ENCODE measurements around the gene TRRAP.

TRRAP gene

DNA sequence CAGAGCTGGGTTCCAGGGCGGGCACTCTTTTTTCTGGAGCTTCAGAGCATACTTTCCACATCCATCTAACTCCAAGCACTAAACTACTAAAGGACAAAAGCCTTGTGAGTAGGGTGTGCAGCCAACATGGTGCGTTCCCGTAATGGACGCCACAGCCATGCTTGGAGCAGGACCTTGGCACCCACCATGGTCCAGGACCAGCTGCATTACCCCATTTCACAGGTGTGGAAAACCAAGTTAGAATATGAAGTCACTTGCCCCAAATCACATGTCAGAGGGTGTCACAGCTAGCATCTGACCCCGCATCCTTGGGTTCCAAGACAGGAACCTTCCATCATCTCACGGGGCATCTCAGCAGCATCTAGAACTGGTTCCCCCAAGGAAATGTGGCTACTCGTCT is 153.2 kb downstream of the TRRAP start:
- DNase-seq (ENCODE audit: low read depth) = no peak
- H3K4me3 ChIP-seq (ENCODE audit: low read length) = no peak overlapping the region
- TF ChIP-seq, protein P1, sequence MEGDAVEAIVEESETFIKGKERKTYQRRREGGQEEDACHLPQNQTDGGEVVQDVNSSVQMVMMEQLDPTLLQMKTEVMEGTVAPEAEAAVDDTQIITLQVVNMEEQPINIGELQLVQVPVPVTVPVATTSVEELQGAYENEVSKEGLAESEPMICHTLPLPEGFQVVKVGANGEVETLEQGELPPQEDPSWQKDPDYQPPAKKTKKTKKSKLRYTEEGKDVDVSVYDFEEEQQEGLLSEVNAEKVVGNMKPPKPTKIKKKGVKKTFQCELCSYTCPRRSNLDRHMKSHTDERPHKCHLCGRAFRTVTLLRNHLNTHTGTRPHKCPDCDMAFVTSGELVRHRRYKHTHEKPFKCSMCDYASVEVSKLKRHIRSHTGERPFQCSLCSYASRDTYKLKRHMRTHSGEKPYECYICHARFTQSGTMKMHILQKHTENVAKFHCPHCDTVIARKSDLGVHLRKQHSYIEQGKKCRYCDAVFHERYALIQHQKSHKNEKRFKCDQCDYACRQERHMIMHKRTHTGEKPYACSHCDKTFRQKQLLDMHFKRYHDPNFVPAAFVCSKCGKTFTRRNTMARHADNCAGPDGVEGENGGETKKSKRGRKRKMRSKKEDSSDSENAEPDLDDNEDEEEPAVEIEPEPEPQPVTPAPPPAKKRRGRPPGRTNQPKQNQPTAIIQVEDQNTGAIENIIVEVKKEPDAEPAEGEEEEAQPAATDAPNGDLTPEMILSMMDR (conservative IDR thresholded peaks at IDR 0.05; ENCODE audit: low read length) = no peak

DNA sequence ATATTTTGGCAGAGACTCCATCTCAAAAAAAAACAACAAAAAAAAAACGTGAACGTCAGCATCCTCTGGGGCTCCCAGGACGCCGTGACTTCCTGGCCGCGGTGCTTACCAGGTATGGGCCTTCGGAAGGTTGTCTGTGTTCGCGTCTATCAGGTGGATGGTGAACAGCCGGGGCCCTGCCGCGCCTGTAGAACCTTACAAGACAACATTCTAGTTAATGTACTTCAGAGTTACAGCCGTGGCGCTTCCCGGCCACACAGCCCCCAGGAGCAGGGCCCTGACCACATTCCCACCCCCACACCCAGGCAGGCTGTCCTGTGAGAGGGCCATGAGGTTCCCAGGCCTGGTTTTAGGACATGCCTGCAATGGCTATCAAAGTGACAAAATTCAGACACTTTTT is 154.6 kb downstream of the TRRAP start:
- no peak overlapping the region for H3K4me3 ChIP-seq (ENCODE audit: low read length)
- TF ChIP-seq, protein P1 (conservative IDR thresholded peaks at IDR 0.05; ENCODE audit: low read length) = no peak
- no peak for DNase-seq (ENCODE audit: low read depth)

DNA sequence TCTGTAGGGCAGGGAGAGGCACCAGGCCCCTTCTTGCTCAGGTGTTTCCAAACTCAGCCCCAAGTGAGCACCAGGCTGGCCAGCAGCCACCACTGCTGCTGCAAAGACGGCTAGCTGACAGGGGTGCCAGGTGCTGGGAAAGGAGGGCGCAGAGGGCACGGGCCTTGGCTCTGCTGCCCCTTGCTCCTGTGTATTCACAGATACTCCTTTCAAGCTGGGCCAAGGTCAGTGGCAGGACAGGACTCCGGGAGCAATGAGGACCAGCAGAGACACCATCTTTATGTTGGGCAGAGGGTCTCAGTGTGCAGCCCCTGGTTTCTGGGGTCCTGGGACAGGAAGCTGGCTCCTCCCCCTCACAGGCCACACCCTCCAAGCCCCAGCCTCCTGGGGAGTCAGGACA is 155.4 kb downstream of the TRRAP start:
- DNase-seq (ENCODE audit: low read depth) = no peak
- TF ChIP-seq, protein P1 (conservative IDR thresholded peaks at IDR 0.05; ENCODE audit: low read length) = no peak
- H3K4me3 ChIP-seq (ENCODE audit: low read length) = no peak overlapping the region

DNA sequence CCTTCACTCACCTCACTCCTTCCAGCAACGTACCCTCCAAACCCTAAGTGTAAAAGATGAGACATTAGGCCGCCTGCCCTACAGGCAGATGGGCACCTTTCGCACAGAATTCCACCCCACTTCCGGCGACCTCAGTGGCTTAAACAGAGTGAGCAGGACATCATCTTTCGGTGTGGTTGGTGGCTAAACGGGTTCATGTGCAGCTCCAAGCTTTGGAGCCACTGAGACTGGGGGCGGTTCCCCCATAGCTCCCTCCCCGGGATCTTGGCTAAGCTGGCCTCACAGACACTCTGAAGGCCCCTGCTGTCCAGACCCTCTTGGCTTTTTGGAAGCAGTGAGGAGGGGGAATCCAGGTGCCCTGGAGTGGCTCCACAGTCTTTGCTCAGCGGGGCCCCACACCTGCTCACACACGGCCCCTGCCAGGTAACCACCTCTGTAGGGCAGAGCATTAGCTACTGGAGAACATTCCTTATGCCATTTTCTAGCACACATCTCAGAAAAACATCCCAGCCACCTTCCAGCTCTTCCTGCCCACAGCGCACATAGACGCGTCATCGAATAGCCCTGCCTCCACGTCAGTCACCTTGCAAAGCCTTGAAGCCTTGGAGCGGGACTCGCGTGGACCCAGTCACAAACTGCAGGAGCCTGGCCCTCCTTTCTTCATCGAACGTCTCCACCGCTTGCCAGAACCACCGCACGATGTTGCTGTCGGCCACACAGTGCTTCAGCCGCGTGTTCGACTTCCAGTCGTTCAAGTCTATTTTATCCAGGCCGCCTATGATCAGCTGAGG is 156.8 kb downstream of the TRRAP start:
- DNase-seq (ENCODE audit: low read depth) = no peak
- TF ChIP-seq, protein P1 (conservative IDR thresholded peaks at IDR 0.05; ENCODE audit: low read length) = no peak
- H3K4me3 ChIP-seq (ENCODE audit: low read length) = no peak overlapping the region

DNA sequence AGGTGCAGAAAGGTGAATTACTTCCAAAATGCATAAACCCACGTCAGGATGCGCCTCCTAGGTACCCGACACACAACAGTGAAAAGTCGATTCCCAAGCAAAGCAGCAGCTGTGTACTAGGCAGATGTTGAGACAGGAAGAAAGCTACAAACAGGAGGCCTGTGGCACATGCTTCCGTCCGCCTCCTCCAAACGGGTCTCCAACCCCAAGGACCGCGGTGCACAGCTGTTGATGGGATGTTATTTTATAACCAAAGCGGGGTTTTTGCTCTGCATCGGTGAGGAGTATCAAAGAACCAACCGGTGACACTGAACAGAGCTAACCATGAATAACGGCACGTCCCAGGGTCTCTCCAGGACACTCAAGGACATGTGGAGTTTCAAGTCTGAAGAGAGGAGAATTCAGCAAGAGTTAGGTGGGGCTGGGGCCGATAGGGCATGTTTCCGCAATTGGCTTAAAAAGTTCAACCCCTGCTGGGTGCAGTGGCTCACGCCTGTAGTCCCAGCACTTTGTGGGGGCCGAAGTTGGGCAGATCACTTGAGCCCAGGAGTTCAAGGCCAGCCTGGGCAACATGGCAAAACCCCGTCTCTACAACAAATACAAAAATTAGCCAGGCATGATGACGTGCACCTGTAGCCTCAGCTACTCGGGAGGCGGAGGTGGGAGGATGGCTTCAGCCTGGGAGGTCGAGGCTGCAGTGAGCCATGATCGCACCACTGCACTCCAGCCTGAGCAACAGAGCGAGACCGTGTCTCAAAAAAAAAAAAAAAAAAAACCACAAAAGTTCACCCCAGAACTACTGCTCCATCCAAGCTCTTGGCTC is 157.6 kb downstream of the TRRAP start:
- DNase-seq (ENCODE audit: low read depth) = no peak
- H3K4me3 ChIP-seq (ENCODE audit: low read length) = no peak overlapping the region
- TF ChIP-seq, protein P1 (conservative IDR thresholded peaks at IDR 0.05; ENCODE audit: low read length) = no peak

DNA sequence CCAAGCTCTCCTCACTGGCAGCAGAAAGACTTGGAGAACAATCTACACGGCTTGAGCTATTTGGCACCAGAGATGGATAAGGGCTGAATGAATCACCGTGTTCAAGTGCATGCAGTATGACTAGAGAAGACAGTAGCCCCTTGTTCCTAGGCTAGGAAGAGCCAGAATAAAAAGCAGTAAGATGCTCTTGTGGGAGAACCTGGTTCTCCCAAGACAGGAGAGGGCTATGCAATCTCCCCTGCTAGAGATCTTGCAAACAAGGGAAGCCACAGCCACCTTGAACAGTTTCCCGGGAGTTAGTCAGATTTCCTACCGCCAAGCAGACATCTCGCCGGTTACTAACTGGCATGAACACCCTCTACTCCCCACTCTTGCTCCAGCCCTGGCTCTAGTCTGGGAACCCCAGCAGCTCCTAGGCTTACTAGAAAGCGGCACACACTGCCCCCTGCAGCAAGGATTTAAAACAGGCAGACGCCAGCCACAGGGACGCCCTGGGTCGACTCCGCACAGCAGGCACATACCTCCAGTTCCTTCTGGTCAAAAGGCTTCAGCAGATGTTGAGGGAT is 158.3 kb downstream of the TRRAP start:
- H3K4me3 ChIP-seq (ENCODE audit: low read length) = no peak overlapping the region
- peak; percentile 87 for DNase-seq (ENCODE audit: low read depth)
- TF ChIP-seq, protein P1 (conservative IDR thresholded peaks at IDR 0.05; ENCODE audit: low read length) = peak; percentile 66
